ENCODE data around the gene C1QTNF5. TPM values are rescaled to one million over a fixed set of nuclear protein-coding genes. Genes with fewer than 3 reads are reported as not detected.

C1QTNF5 gene, protein sequence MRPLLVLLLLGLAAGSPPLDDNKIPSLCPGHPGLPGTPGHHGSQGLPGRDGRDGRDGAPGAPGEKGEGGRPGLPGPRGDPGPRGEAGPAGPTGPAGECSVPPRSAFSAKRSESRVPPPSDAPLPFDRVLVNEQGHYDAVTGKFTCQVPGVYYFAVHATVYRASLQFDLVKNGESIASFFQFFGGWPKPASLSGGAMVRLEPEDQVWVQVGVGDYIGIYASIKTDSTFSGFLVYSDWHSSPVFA
- total RNA-seq (2021; ENCODE audit: unreplicated experiment) (not detected), Bru-seq, nascent RNA (not detected), BruChase-seq, experiment 1, labeled RNA remaining after a 6-hour chase (not detected), BruChase-seq, experiment 2, labeled RNA remaining after a 2-hour chase (not detected)
- polyA plus RNA-seq (2012) = not detected in 2 replicates
- long read RNA-seq = 0 reads

DNA sequence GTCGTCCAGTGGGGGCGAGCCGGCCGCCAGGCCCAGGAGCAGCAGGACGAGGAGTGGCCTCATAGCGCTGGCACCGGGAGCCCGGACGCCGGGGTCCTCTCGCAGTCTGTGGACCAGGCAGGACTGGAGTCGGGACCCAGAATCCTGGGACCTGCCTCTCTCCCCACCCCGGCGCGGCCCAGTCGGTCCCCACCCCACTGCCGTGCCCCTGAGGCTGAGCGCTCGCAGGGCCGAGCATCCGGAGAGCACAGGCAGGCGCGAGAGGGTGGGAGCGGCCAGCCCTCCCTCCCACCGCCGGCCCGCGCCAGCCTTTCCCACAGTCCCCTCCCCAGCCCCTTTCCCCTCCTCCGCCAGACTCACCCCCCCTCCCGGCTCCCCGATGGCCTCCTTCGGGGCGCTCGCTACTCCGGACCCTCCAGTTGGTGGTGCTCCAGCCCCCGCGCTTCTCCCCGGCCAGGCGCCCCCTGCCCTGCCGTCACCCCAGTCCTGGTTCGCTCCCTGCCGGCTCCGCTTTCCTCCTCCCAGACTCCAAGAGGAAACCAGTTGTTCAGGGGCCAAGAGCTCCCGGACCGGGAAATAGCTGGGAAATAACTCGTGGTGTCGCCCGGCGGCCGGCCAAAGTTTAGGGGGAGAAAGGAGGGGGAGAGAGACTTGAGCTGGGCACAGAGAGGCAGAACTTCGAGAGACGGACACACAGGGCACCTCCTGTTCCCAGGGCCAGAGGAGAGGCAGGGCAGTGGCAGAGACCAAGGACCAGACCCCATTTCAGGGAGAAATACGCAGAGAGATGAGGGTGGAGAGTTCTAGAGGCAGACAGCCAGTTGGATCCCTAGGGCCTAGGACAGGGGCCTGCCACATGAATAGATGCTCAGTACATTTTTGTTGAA is at the start of gene C1QTNF5:
C1QTNF5 (minus strand) TSS at position 549 of the 887 bp plus-strand sequence; CDS start at position 63, 486 bp downstream.
- CTCF ChIA-PET = interaction anchor here (0.6 to 3.9 kb wide), 29 partner anchors 8 to 929 kb away, joined by 3 to 68 read pairs (median 4); partner anchors contain the start of genes CBL, DPAGT1, MCAM and USP2
- Histone ChIP-seq H3K9ac (ENCODE audit: low read length) (peak within 1 kb of the TSS; percentile 57), H3K4me3 (replicated peaks in 1 of 2; ENCODE audit: low read depth in 1 of 2, low read length in 2 of 2) (peak within 1 kb of the TSS; percentile 20 to 56; a peak in 3 of 4 replicates), H3K27ac (ENCODE audit: low read depth, low read length) (peak within 1 kb of the TSS; percentile 37; the same call in 1 of the 2 replicates), H4K20me1 (ENCODE audit: insufficient read depth) (no peaks in the 10 kb centered on the region), H3K9me2 (ENCODE audit: insufficient read depth) (no peaks in the 10 kb centered on the region), H3K79me2 (ENCODE audit: insufficient read depth, low read length) (peaks cover 18% of the 10 kb centered on the region), H3K4me1 (ENCODE audit: control insufficient read depth in 1 of 2, insufficient read depth in 2 of 2, low read length in 2 of 2) (peaks cover 0 to 37% of the 10 kb centered on the region in 2 experiments; a peak in 3 of 4 replicates), H3K9me3 (ENCODE audit: control insufficient read depth in 1 of 2, insufficient read depth in 1 of 2, low read depth in 1 of 2, low read length in 2 of 2) (no peaks in the 10 kb centered on the region), H3K36me3 (ENCODE audit: control insufficient read depth in 1 of 2, insufficient read depth in 2 of 2, low read length in 2 of 2) (peaks cover 0 to 12% of the 10 kb centered on the region in 2 experiments; a peak in 1 of 4 replicates), H3K4me2 (ENCODE audit: low read length) (peak within 1 kb of the TSS; percentile 85), H3K27me3 (ENCODE audit: insufficient read depth, low read length) (no peaks in the 10 kb centered on the region), H2AFZ (ENCODE audit: low read depth, low read length, poor library complexity, severe bottlenecking) (no peak within 1 kb of the TSS)
- no peak for ATAC-seq
- DNase-seq (ENCODE audit: low read depth, low spot score) = no peak
- RAD21 ChIA-PET (ENCODE audit: low non-redundant PET in 1 of 2, low total read pairs in 2 of 2, uncharacterized antibody in 2 of 2, unreplicated experiment in 2 of 2) = interaction anchor here in 1 of 2 experiments (0.6 kb wide), 1 partner anchor 15 kb away, joined by 3 read pairs; no protein-coding TSS in a partner anchor
- intact Hi-C loops (cut with micrococcal nuclease) = no loop called here
- BruUV-seq (replicated peaks) = no TSS peak
- POLR2A ChIA-PET = no interaction called here
- TF ChIP-seq POLR2AphosphoS5 (IDR thresholded peaks at IDR 0.05; ENCODE audit: low read depth, low read length) = no peak
- no peak for TF ChIP-seq JUND (IDR thresholded peaks at IDR 0.05)
- no peak for TF ChIP-seq ELF1 (IDR thresholded peaks at IDR 0.05; ENCODE audit: borderline replicate concordance, low read depth)
- no peak for TF ChIP-seq SRF (IDR thresholded peaks at IDR 0.05; ENCODE audit: low read depth)
- TF ChIP-seq SP1 (IDR thresholded peaks at IDR 0.05; ENCODE audit: low read depth) = no peak
- no peak for TF ChIP-seq ZNF274 (IDR thresholded peaks at IDR 0.05; ENCODE audit: low read depth, low read length)
- TF ChIP-seq, protein P1, sequence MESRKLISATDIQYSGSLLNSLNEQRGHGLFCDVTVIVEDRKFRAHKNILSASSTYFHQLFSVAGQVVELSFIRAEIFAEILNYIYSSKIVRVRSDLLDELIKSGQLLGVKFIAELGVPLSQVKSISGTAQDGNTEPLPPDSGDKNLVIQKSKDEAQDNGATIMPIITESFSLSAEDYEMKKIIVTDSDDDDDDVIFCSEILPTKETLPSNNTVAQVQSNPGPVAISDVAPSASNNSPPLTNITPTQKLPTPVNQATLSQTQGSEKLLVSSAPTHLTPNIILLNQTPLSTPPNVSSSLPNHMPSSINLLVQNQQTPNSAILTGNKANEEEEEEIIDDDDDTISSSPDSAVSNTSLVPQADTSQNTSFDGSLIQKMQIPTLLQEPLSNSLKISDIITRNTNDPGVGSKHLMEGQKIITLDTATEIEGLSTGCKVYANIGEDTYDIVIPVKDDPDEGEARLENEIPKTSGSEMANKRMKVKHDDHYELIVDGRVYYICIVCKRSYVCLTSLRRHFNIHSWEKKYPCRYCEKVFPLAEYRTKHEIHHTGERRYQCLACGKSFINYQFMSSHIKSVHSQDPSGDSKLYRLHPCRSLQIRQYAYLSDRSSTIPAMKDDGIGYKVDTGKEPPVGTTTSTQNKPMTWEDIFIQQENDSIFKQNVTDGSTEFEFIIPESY (IDR thresholded peaks at IDR 0.05; ENCODE audit: extremely low read depth, insufficient replicate concordance, low read length) = no peak
- TF ChIP-seq, protein P2, sequence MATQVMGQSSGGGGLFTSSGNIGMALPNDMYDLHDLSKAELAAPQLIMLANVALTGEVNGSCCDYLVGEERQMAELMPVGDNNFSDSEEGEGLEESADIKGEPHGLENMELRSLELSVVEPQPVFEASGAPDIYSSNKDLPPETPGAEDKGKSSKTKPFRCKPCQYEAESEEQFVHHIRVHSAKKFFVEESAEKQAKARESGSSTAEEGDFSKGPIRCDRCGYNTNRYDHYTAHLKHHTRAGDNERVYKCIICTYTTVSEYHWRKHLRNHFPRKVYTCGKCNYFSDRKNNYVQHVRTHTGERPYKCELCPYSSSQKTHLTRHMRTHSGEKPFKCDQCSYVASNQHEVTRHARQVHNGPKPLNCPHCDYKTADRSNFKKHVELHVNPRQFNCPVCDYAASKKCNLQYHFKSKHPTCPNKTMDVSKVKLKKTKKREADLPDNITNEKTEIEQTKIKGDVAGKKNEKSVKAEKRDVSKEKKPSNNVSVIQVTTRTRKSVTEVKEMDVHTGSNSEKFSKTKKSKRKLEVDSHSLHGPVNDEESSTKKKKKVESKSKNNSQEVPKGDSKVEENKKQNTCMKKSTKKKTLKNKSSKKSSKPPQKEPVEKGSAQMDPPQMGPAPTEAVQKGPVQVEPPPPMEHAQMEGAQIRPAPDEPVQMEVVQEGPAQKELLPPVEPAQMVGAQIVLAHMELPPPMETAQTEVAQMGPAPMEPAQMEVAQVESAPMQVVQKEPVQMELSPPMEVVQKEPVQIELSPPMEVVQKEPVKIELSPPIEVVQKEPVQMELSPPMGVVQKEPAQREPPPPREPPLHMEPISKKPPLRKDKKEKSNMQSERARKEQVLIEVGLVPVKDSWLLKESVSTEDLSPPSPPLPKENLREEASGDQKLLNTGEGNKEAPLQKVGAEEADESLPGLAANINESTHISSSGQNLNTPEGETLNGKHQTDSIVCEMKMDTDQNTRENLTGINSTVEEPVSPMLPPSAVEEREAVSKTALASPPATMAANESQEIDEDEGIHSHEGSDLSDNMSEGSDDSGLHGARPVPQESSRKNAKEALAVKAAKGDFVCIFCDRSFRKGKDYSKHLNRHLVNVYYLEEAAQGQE (IDR thresholded peaks at IDR 0.05; ENCODE audit: low read depth) = no peak
- no peak for TF ChIP-seq FOSL1 (IDR thresholded peaks at IDR 0.05; ENCODE audit: low read depth)
- no peak for TF ChIP-seq EZH2 (IDR thresholded peaks at IDR 0.05)
- no peak for TF ChIP-seq ZFX (IDR thresholded peaks at IDR 0.05)
- TF ChIP-seq EGR1 (IDR thresholded peaks at IDR 0.05; ENCODE audit: low read depth) = no peak
- TF ChIP-seq CEBPB (IDR thresholded peaks at IDR 0.05; ENCODE audit: low read depth) = no peak
- no peak for TF ChIP-seq TCF7L2 (IDR thresholded peaks at IDR 0.05; ENCODE audit: borderline replicate concordance, extremely low read depth, insufficient read depth, insufficient read length)
- TF ChIP-seq, protein P3, sequence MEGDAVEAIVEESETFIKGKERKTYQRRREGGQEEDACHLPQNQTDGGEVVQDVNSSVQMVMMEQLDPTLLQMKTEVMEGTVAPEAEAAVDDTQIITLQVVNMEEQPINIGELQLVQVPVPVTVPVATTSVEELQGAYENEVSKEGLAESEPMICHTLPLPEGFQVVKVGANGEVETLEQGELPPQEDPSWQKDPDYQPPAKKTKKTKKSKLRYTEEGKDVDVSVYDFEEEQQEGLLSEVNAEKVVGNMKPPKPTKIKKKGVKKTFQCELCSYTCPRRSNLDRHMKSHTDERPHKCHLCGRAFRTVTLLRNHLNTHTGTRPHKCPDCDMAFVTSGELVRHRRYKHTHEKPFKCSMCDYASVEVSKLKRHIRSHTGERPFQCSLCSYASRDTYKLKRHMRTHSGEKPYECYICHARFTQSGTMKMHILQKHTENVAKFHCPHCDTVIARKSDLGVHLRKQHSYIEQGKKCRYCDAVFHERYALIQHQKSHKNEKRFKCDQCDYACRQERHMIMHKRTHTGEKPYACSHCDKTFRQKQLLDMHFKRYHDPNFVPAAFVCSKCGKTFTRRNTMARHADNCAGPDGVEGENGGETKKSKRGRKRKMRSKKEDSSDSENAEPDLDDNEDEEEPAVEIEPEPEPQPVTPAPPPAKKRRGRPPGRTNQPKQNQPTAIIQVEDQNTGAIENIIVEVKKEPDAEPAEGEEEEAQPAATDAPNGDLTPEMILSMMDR (IDR thresholded peaks at IDR 0.05 in 2 of 3, conservative IDR thresholded peaks at IDR 0.05 in 1 of 3; ENCODE audit: borderline replicate concordance in 1 of 3, insufficient read depth in 1 of 3, low read depth in 2 of 3, low read length in 2 of 3) = no peak
- TF ChIP-seq RAD21 (IDR thresholded peaks at IDR 0.05; ENCODE audit: low read depth) = no peak
- TF ChIP-seq EZH2phosphoT487 (IDR thresholded peaks at IDR 0.05; ENCODE audit: borderline replicate concordance) = no peak
